Kidney tubule cell (primary cell): Measurements from ENCODE around the gene HOXB13.

ENCODE experiments used
- DNase-seq: peaks from one replicate; pipeline ENCODE4 v3.0.0-alpha.2; 2018; ENCODE audit warnings: low spot score

HOXB13 gene

DNA sequence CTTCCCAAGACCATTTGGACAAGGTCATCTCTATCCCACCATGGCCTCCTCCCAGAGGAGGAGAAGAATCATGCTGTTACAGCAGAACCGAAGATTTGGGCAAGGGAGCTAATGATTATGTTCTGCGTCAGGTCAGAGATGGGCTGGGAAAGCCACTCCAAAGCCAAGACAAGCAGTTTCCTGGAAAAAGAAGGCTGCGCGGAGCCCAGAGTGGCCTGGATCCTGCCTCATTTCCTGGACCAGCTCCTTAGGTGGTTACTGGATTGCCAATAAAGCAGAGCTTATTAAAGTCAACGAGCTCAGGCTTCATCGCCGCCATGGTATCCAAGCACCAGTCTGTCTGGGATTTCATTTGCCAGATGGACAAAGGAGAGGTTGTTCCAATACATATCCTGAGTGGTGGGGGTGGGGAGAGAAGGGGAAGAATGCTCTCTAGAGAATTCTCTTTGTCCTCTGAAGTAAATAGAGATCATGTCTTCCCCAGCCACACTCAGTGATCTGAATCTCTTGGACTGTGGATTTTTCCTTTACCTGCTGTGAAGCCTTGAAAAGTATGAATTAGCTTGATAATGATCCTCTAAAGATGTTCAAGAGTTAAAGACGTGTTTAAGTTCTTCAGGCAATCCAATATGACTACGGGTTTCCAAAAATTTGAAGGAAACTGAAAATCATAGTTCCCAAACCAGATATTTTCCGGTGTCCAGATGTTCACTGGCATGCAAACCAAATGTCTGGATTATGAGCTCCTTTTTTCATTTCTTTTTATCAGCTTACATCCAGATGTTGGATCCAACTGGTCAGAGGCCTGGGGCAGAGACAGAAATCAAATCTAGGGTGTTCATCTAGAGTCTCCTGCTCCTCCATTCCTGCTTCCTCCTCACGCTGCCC, 23.9 kb downstream of the HOXB13 start:
- DNase-seq: no peak

DNA sequence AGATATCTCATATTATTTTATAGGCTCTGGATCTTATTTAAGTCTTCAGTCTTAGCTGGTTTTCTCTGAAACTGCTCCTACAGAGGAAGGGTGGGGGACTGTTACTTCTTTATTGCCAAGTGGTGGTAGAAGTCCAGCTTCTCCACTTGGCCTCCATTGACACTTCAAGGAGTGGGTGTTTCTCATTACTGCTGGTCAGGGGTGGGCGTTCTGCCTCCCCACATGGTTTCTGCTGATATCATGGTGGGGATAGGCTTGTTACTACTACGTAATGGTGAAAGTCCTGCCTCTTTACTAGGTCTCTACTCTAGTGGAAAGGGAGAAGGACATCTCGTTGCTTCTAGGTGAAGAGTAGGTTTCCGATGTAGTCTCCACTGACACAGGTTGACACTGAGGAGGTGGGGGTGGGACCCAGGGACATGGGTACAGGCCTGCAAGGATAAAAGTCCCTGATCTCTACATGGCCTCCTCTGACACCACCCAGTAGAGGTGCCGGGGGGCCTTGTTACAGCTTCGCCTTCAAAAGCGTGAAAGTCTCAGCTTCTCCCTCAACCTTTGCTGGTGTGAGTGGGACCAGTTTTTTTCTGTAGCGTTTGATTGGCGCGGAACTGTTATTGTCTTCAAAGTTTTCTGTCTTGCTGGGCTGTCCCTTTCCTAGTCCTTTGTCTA, 26.6 kb downstream of the HOXB13 start:
- no peak for DNase-seq

DNA sequence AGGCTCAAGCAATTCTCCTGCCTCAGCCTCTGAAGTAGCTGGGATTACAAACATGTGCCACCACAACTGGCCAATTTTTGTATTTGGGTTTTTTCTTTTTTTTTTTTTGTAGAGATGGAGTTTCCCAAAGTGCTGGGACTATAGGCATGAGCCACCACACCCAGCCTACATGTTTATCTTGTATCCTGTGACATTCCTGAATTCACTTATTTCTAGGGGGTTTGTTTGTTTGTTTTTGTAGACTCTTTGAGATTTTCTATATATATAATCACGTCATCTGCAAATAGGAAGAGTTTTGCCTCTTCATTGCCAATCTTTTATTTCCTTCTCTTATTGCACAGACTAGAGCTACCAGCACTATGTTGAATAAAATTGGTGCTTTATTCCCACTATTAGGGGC, 35.4 kb downstream of the HOXB13 start:
- no peak for DNase-seq

DNA sequence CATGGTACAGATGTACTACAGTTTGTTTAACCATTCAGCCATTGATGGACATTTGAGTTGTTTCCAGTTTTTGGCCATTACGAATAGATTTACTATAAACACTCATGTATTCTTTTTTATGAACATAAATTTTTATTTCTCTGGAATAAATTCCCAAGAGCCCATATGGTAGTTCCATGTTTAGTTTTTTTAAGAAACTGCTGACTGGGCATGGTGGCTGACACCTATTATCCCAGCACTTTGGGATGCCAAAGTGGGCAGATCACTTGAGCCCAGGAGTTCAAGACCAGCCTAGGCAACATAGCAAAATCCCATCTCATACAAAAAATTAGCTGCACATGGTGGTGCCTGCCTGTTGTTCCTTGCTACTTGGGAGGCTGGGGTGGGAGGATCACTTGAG, 36.5 kb downstream of the HOXB13 start:
- no peak for DNase-seq

DNA sequence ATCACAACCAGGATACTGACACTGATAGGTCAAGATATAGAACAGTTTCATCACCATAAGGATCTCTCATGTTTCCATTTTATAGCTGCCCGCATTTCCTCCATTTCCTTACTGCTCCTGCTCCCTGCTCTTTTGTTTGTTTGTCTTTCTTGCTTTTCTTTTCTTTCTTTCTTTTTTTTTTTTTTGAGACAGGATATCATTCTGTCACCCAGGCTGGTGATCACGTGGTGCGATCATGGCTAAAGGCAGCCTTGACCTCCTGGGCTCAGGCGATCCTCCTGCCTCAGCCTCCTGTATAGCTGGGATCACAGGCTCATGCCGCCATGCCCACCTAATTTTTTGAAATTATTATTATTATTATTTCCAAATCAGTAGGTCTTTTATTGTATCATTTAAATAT, 37.9 kb downstream of the HOXB13 start:
- no peak for DNase-seq

DNA sequence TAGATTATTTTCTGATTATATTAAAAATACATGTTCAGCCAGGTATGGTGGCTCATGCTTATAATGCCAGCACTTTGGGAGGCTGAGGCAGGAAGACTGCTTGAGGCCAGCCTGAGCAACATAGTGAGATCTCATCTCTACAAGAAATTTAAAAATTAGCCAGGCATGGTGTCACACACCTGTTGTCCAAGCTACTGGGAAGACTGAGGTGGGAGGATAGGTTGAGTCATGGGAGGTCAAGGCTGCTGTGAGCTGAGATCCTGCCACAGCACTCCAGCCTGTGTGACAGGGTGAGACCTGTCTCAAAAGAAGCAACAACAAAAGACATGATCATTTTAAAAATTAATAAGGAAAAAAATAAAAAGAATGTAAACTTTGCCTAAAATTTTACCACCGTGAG, 46.9 kb downstream of the HOXB13 start:
- DNase-seq: peak; percentile 73

DNA sequence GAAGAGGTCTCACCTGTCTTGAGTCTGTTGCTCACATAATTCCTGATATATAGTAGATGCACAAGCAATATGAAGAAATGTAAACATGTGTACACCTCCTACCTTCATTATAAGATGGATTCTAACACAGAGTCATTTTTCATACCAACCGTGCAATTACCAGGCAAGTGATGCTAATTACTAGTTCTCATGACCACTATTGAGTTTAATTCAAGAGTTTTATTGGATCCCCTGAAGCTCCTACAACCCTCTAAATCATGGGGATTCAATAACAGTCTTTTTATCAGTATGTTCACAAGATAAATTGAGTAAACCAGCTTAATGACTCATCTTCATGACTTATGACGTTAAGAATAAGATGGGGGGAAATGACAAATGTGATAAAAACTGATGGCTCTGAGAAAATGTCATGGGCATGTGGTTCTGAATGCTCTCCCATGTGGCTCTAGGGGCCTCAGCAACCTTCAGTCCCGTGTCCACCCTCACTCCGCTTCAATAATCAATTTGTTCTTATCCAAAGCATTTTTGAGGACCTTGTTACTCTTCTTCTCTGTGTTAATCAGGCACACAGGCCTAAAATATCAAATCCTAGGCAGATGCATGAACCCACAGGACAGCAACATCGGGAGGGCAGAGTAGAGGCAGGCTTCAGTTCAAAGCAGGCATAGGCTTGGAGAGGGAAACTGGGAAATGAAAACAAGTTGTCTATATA, 49.0 kb downstream of the HOXB13 start:
- DNase-seq: no peak

DNA sequence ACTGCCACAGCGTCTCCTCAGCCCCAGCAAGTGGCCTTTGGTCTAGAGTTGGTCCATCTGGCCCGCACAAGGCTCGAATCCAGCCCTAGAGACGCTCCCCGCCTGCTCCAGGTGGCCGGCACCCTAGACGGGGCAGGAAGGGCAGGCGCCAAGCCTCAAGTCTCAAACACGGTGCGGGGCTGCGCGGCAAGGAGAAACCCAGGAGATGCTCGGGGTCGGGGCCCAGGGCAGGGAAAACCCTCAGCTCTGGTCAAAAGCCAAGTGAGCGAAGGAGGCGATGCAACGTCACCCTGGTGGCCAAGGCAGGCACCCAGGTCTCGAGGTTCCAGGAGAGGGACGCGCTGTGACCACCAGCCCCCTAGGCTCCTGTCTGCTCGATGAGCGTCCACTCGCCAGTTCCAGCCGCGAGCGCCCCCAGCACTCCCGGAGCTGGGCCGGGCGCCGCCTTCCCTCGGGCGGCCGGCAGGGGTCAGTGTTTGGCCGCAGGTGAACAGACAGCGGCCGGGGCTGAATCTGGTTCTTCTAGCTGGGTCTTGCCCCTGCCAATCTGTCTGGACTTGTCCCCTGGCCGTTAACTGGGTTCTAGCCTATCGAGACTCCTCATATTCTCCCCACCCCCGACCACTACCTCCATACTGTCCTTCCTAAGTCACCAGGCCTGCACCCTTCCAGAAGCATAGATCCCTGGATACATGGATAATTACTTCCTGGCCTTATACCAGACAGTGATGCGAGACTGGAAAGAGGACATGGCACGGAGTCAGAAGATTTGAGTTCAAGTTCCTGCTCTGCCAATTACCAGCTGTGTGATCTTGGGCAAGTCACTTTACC, 50.2 kb downstream of the HOXB13 start:
- peak; percentile 64 for DNase-seq

DNA sequence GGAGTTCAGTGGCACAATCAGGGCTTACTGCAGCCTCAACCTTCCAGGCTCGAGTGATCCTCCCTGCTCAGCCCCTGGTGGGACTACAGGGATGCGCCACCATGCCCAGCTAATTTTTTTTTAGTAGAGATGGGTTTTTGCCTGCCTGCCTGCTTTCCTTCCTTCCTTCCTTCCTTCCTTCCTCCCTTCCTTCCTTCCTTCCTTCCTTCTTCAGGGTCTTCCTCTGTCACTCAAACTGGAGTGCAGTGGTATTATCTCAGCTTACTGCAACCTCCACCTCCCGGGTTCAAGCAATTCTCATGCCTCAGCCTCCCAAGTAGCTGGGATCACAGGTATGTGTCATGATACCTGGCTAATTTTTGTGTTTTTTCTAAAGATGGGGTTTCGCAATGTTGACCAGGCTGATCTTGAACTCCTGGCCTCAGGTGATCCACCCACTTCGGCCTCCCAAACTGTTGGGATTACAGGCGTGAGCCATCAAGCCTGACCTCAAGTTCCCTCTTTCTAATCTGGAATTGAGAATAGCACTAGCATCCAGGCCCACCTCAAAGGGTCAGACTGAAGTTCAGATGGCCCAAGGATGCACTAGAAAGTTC, 51.5 kb downstream of the HOXB13 start:
- DNase-seq: no peak
